GM18519 (cell line): ENCODE measurements around the gene CNR1.

Experiments used
- ATAC-seq: cut with Tn5 transposase; IDR thresholded peaks from one replicate; pipeline ENCODE4 v1.9.1; 2021; ENCODE audit warnings: mild to moderate bottlenecking, moderate library complexity; ENCODE audit not compliant: unreplicated experiment, low FRiP score

Gene CNR1

DNA sequence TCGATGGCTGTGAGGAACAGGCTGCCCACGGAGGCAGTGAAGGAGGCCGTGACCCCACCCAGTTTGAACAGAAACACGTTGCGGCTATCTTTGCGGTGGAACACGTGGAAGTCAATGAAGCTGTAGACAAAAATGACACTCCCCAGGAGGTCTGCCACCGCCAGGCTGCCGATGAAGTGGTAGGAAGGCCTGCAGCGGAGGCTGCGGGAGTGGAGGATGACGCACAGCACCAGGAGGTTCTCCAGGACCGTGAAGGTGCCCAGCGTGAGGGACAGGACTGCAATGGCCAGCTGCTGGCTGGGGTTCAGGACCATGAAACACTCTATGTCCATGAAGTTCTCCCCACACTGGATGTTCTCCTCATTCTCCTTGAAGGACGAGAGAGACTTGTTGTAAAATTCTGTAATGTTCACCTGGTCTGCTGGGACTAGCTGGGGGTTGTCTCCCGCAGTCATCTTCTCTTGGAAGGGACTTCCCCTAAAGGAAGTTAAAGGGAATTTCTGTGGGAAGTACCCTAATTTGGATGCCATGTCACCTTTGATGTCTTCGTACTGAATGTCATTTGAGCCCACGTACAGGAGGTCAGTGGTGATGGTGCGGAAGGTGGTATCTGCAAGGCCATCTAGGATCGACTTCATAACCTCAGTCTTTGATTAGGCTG is 21.4 kb downstream of the CNR1 start:
- ATAC-seq, result no peak

DNA sequence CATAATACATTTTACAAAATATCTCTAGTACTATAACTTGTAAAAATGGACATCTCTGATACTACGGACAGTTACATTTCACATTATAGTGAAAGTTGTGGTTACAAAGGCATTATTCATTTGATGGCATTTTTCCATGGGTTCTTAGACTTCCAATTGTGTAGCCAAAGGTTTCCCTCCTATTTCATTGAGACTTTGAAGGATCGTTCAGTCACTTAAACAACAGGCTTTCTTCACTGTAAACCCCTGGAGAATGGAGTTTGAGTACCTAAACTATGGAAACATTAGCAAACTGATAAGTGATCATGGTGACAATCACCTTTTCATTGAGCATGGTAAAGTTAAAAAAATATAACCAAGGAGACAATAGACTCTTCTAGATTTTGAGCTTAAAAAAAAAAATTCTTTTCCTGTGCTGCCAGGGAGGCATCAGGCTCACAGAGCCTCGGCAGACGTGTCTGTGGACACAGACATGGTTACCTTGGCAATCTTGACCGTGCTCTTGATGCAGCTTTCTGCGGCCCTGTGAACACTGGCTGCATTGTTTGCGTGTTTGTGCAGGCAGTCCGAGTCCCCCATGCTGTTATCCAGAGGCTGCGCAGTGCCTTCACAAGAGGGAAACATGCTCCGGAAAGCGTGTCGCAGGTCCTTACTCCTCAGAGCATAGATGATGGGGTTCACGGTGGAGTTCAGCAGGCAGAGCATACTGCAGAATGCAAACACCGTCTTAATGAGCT is 22.6 kb downstream of the CNR1 start:
- no peak for ATAC-seq

DNA sequence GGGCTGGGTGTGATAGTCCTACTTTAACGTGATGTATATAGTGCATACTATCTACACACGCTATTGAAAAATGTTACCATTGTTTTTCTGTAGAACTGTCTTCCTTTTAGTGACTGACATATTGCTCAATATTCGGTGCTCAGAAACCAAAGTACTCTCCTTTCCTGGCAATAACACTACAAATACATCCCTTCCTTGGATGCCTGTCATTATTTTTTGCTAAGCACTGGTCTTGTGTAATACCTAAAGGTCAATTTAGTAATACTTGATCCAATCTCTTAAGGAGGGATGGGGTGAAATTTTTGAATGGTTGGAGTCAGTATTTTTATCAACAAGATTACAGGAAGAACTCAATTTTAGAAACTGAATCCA is 23.9 kb downstream of the CNR1 start:
- no peak for ATAC-seq

DNA sequence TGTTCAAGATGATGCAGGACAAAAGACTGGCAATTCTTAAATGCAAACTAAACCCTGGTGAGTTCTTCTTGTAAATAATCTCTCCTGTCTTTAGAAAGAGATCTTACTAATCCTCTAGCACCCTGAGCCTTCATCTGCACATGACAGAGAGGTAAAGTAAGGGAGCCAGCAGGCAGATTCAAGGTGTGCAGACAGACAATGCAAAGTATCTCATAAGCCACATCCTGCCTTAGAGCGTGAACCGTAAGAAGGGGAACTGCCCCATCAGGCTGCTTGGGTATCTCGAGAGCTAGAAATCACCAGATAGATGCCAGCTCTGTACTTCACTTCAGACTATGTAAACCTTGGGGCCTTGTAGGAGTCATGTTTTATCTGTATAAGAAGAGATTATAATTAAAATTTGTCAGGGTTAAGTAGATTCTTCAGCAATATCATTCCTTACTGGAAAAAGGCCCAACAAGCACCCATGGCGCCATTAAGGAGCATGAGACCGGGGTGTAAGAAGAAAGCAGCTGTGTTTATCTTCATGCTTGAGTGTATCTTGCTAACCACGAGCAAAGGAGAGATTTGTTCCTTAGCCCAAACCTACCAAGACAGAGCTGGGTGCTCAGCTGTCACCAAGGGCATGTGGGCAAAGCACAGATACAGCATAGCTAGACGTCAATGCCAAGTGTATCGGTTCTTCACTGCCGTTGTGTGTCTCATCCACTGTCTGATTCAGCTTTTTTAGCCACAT is 24.4 kb downstream of the CNR1 start:
- peak; percentile 96 for ATAC-seq

DNA sequence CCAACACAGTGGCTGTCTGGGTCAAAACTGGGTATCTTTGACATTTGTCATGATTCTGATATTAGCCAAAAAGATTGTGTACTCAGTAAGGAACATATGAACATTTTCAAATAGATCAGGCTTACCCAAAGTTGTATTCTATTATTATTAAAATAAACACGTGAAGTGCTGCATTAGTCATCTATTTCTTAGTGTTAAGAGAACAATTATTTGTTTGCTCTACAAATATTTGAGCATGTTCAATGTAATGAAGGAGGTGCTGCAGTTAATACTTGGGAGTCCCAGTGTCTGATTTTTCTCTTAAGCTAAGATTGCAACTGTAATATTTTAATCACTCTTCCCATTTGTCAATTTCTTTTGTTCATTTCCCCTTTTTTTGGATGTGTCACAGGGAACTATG is 28.2 kb downstream of the CNR1 start:
- no peak for ATAC-seq

DNA sequence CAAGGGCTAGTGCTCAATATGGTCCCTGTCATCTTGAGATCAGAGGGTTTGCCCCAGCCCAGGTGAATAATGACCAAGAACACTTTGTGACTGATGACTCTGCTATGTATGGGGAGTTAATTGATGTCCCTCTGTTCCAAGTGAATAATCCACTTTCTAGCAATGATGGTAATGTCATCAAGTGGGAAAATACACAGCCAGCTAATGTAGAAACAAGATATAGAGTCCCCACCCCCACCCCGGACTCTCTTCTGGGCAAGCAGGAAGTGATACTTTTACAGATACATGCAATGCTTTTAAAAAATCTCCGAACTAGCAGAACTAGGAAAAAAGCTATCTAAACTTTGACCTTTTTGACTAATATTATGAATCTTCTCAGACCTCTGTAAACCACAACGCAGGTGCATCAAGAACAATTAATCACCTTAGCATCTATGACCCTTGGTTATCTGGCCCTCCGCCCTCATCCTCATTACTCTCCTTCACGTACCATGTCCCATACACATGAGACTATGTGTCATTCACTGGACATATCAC is 30.5 kb downstream of the CNR1 start:
- ATAC-seq, result peak; percentile 79

DNA sequence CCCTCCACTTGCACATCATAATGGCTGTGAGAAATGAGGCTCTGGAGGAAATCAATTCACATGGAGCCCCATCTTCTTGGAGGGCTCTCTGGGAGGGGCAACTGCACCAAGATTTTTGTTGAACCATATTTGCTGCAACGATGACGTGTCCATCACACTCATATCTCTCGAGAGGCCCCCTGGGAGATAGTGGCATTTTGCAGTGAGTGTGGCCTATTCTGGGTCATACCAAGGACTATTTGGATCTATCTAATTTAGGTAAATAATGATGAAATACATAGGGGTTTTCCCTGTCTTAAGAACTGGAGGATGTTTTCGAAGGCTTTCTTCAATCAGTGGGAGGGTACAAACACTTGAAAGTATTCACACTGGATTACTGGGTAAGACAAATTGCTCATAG is 31.6 kb downstream of the CNR1 start:
- ATAC-seq, result no peak

DNA sequence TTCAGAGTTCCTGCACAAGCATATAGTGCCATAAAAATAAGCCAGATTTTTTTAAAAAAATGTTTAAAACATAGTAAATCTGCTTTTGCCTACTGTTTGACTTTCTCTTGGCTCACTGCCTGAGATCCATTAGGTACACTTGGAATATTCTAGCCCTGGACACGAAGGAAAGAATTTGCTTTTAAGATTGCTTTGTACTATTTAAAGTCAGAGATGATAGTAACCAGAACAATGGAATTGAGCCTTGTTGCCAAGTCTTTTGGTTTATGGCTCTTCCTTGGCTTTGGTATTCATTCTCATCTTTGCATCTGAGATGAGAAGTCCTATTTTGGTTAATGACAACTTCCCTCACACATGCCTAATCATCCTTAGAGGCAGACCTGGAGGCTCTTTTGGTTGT is 32.4 kb downstream of the CNR1 start:
- ATAC-seq, result no peak

DNA sequence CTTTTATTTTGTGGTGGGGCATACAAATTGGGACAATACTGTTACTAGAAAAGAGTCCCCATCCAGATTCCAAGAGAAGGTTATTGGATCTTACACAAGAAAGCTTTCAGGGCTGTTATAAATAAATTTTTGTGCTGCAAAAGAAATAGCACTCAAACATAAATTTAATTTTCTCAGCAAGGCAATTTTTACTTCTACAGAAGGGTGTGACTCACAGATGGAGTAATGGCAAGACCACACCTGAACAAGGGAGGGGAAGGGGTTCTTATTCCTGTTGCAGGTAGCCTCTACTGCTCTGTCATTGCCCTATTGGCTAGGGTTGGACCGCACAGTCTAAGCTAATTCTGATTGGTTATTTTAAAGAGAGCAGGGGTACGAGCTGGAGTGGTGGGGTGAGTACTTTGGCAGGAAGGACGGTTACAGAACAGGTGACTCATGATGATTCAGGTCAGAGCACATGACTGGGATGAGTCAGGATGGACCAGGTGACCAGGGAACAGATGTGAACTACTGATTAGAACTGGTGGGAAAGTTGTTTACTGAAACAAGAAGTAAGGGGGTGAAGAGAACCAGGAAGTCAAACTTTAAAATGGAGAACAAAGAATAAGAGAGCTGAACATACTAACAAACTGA is 41.1 kb downstream of the CNR1 start:
- no peak for ATAC-seq

DNA sequence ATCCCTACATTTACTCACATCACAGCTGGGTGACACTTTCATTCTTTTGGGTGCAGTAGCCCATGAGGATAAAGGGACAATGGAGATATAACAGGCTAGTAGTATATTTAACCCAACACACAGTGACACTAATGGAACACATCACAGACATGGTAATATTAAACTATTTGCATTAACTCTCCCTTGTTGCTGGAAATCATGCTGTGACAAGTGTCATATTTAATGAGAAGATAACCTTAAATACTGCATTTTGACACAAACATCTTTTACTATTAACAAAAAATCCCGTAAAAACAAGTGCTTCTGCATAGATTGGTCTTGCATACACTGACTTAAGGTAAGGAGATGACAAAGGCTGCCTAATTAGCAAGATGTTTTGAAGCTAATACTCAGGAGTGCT is 45.5 kb downstream of the CNR1 start:
- no peak for ATAC-seq

DNA sequence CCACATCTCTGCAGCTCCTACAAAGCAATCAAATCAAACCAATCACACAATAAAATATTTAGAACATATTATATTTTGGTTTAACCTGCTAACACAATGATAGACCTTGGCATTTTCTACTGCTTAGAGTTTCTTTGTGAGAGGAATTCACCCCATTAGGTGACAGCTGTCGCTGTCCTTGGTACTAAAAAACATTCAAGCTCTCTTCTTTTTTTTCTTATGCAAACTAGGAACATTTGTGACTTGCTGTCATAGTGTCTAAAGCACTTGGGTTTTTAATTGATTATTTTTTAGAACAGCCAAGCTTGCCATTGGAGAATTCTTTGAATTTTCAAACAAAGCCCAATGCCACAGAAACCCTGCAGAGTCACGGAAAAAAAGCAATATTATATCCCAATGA is 46.4 kb downstream of the CNR1 start:
- no peak for ATAC-seq

DNA sequence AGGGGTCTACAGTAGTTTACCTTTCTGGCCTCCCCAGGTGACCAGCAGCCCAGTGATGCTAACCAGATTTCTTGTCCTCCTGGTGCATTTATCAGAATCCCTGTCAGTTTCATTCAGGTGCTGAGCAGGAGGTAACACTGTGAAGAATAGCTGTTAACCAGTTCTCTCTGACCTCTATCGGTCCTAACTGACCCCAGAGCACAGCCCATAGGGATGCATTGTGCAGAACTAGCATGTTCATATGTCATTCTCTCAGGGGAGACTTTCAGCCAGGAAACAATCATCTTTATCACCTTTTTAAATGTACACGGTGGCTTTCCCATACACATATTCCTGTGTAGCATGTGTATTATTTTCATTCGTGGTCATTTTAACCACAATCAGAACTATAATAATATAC is 49.9 kb downstream of the CNR1 start:
- ATAC-seq, result no peak

DNA sequence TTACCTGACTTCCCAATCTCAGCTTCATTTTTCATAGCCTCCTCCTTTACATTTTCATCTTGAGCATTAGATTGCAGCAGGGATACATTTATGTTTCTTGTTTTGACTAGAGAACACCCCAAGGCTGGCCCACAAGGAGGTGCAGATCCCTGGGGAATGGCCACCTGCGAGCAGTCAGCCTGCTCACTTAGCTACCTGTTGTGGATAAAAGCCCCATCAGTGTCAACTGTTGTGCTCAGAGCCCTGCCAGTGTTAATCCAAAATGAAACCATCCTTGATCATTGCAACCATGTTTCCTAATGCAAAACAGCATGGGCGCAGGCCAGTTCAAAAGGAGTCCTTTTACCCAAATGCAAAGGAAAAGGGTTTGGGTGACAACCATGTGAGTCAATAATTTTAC is 50.8 kb downstream of the CNR1 start:
- ATAC-seq, result no peak

DNA sequence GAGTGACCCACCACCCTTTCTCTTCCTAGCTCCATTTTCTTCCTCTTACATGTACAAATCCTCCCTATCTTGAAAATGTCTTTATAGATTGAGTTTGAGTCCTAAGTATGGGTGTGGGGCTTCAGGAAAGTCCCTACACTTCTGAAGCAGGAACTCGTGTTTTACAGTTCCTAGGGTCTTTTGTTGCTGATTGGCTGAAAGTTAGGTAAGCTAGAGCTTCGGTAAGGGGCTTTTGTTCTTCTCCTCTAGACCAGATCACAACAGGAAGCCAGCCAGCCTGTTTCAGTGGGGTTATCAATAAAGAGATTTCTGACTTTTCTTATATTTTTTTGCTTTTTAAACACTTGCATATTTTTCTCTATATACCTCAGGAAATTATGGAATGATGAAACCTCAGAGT is 51.3 kb downstream of the CNR1 start:
- ATAC-seq, result no peak

DNA sequence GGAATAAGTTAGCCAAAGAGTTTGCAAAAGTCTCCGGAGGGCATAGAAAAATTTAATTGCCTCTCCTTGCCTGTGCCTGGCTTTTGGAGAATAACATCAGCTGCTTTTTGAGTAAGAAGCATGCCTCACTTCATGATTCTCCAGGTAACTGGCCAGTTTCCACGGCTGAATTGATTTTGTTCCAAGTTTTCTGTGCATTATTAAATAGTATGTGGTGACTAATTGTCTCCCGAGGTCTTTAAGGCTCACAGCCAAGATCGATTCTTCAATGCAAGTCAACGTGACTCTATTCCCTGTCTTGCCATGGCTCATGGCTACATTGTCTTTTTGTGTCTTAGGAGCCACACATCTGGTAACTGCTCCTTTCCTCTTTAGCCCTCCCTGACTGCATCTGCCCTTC is 54.2 kb downstream of the CNR1 start:
- ATAC-seq, result no peak

DNA sequence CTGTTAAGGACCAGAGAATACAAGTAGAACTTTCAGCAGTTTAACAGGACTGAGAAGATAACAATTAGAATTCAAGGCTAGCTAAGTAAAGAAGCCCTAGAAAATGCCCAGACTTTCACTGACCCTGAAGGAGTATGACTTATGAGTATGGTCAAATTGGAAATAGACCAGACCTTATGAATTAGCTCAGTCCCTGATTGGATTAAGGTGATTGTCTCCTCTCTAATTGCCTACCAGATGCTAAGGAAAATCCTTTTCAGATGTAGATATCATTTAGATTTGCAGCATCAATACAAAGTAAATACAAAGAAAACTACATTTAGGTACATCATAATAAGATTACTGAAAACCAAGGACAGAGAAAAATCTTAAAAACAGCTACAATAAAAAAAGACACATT is 58.9 kb downstream of the CNR1 start:
- no peak for ATAC-seq

DNA sequence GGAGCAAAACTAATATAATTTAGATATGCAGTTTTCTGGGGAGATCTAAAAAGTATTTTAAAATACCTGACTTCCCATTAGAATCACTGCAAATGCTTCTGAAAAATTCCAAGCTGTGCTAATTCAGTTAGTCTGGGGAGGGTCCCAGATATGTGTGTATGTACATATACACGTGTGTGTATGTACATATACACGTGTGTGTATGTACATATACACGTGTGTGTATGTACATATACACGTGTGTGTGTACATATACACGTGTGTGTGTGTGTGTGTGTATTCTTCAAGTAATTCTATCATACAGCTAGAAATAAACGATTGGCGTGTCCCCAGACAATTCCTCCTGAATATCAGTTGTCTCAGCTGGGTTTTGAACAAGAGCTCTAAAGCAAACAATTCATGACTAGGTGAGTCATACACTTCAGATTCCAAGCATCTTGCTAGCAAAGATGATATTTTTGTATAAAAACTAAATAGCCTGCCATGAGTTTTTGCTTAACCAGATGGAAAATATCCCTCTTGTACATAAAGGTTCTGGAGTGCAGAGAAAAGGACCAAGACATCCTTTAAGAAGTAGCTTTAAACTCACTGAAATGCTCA is 60.3 kb downstream of the CNR1 start:
- no peak for ATAC-seq
